Islet of Langerhans (tissue), 1 donor: ENCODE results near the gene ZNF705A.
"Not testable (repeated sequence)": the region's sequence is repeated elsewhere in the genome, so short reads cannot be mapped to it uniquely, and the experiment has no call there.

Source experiments
- FAIRE-seq: peaks from one replicate; lab custom pipeline; 2011; peaks lifted over from hg19 to GRCh38; lab: Jason Lieb, UNC

ZNF705A gene

GRCh38 chr12:8156845-8157244 is at the start of gene ZNF705A:
TSS of gene ZNF705A (plus strand) at chr12:8157015. CDS start at chr12:8172626, 15,611 bp downstream.
- no peak for FAIRE-seq

- FAIRE-seq = peak; percentile 97
Observed at GRCh38 chr12:8108808-8109398, 47.9 kb upstream of the ZNF705A start.

- not testable (repeated sequence) for FAIRE-seq
Observed at GRCh38 chr12:8113117-8113516, 43.7 kb upstream of the ZNF705A start.

GRCh38 chr12:8120072-8120713 is 36.6 kb upstream of the ZNF705A start:
- FAIRE-seq = no peak

- FAIRE-seq = no peak
Observed at GRCh38 chr12:8123124-8123912, 33.5 kb upstream of the ZNF705A start, which contains the start of gene CLEC4A. TSS of gene CLEC4A (plus strand) at chr12:8123617. CDS start at chr12:8123879, 262 bp downstream.

- no peak for FAIRE-seq
Observed at GRCh38 chr12:8127138-8127537, 29.7 kb upstream of the ZNF705A start.

GRCh38 chr12:8133636-8134397 is 23.0 kb upstream of the ZNF705A start:
- not testable (repeated sequence) for FAIRE-seq

GRCh38 chr12:8134398-8134930 is 22.4 kb upstream of the ZNF705A start:
- not testable (repeated sequence) for FAIRE-seq

GRCh38 chr12:8141647-8142046 is 15.2 kb upstream of the ZNF705A start:
- not testable (repeated sequence) for FAIRE-seq

- no peak for FAIRE-seq
Observed at GRCh38 chr12:8143261-8143660, 13.6 kb upstream of the ZNF705A start.

- FAIRE-seq = no peak
Observed at GRCh38 chr12:8145754-8146441, 10.9 kb upstream of the ZNF705A start.

- FAIRE-seq = no peak
Observed at GRCh38 chr12:8146442-8146771, 10.4 kb upstream of the ZNF705A start.

- FAIRE-seq = no peak
Observed at GRCh38 chr12:8154526-8154925, 2.3 kb upstream of the ZNF705A start.

- FAIRE-seq = peak; percentile 85
Observed at GRCh38 chr12:8156416-8156815, 399 bp upstream of the ZNF705A start.

- no peak for FAIRE-seq
Observed at GRCh38 chr12:8157484-8158198, 826 bp downstream of the ZNF705A start.

GRCh38 chr12:8172911-8173310 is 16.1 kb downstream of the ZNF705A start:
- FAIRE-seq = not testable (repeated sequence)

GRCh38 chr12:8179989-8180585 is 23.3 kb downstream of the ZNF705A start:
- not testable (repeated sequence) for FAIRE-seq

GRCh38 chr12:8181271-8181670 is 24.5 kb downstream of the ZNF705A start:
- not testable (repeated sequence) for FAIRE-seq

- FAIRE-seq = not testable (repeated sequence)
Observed at GRCh38 chr12:8182923-8183322, 26.1 kb downstream of the ZNF705A start.

GRCh38 chr12:8183346-8183745 is 26.5 kb downstream of the ZNF705A start:
- FAIRE-seq = not testable (repeated sequence)
